ENCODE results near the gene TOP2A.

DNA sequence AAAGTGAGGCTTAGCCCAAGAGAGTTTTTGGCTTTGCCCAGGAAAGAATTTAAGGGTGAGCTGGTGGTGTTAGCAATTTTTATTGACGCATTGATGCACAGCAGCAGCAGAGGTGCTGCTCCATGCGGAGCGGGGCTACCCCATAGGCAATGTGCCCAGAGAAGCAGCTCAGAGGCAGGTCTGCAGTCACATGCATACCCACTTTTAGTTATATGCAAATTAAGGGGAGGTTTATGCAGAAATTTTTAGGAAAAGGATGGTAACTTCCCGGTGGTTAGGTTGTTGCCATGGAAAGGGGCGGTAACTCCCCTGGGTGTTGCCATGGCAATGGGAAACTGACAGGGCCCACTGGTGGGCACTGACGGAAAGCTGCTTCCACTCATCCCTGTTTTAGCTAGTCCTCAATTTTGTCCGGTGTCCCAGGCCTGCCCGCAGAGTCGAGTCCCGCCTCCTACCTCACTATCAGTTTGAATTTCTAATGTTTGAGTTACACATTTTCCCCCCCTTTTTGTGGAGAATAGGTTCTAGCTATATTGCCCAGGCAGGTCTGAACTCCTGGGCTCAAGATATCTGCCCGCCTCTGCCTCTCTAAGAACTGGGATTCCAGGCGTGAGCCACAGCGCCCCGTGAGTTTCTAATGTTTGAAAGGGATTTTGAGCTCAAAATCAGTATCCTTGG is 42.7 kb downstream of the TOP2A start:
- no peak for TF ChIP-seq CTCF (IDR thresholded peaks at IDR 0.05)
- TF ChIP-seq POLR2A (IDR thresholded peaks at IDR 0.05), result no peak

All from vagina (tissue), 2 donors.